ENCODE data around the gene ANKRD63.

- TF ChIP-seq, protein P1, sequence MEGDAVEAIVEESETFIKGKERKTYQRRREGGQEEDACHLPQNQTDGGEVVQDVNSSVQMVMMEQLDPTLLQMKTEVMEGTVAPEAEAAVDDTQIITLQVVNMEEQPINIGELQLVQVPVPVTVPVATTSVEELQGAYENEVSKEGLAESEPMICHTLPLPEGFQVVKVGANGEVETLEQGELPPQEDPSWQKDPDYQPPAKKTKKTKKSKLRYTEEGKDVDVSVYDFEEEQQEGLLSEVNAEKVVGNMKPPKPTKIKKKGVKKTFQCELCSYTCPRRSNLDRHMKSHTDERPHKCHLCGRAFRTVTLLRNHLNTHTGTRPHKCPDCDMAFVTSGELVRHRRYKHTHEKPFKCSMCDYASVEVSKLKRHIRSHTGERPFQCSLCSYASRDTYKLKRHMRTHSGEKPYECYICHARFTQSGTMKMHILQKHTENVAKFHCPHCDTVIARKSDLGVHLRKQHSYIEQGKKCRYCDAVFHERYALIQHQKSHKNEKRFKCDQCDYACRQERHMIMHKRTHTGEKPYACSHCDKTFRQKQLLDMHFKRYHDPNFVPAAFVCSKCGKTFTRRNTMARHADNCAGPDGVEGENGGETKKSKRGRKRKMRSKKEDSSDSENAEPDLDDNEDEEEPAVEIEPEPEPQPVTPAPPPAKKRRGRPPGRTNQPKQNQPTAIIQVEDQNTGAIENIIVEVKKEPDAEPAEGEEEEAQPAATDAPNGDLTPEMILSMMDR (IDR thresholded peaks at IDR 0.05; ENCODE audit: low read depth, low read length, missing input control): no peak
- TF ChIP-seq TAF1 (conservative IDR thresholded peaks at IDR 0.05) (no peak), YY1 (IDR thresholded peaks at IDR 0.05) (no peak), HNF4G (IDR thresholded peaks at IDR 0.05) (no peak), GABPA (IDR thresholded peaks at IDR 0.05 in 1 of 2, conservative IDR thresholded peaks at IDR 0.05 in 1 of 2) (no peak), EGR1 (IDR thresholded peaks at IDR 0.05; ENCODE audit: low read depth in 2 of 2) (no peak), RXRA (IDR thresholded peaks at IDR 0.05) (no peak), SP1 (IDR thresholded peaks at IDR 0.05) (no peak), RAD21 (IDR thresholded peaks at IDR 0.05) (no peak), ATF3 (IDR thresholded peaks at IDR 0.05) (no peak), MAX (IDR thresholded peaks at IDR 0.05) (no peak), ZBTB33 (IDR thresholded peaks at IDR 0.05) (no peak)
These were observed 5.9 kb downstream of the ANKRD63 start for GRCh38 chr15:40276927-40277326.
